GM19467 (cell line): ENCODE measurements around the gene CENPN.

Experiments
- ATAC-seq: cut with Tn5 transposase; IDR thresholded peaks from one replicate; pipeline ENCODE4 v1.9.1; 2021; ENCODE audit warnings: mild to moderate bottlenecking, moderate library complexity; ENCODE audit not compliant: unreplicated experiment

CENPN gene

DNA sequence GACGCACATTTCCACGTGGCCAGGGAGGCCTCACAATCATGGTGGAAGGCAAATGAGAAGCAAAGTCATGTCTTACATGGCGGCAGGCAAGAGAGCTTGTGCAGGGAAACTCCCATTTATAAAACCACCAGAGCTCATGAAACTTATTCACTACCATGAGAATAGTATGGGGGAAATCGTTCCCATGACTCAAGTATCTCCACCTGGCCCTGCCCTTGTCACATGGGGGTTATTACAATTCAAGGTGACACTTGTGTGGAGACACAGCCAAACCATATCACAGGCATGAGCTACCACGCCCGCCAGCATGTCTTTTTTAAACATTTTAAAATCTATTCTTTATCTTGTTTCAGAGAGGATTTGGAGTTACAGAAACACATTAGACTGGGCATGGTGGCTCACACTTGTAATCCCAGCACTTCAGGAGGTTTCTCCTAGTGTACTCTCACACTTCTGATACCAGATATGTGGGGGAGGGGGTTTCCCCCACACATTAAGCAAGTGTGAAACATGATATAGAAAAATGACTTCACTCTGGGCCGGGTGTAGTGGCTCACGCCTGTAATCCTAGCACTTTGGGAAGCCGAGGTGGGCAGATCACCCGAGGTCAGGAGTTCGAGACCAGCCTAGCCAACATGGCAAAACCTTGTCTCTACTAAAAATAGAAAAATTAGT lies 23.1 kb downstream of the CENPN start:
- no peak for ATAC-seq

DNA sequence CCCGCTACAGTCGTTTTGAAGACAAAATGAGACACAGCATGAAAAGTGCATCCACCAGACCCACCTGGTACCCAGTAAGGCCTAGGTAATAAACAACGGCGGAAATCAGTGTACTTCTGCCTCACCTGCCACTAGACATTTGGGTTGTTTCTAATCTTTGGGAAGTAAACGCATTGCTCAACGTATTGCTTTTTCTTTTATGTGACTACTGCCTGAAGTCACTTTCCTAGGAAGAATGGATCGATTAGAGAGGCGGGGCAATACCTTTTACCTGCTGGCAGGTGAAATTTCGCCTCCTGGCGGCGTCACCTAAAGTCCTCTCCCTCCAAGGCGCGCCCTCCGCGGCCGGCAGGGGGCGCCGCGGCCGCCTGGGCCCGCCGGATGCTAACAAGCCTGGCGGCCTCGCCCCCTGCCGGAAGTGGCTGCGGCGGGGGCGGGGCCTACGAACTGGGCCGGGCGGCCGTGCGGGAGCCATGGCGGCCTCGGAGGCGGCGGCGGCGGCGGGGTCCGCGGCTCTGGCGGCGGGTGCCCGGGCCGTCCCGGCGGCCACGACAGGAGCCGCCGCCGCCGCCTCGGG lies 28.5 kb downstream of the CENPN start, which contains the start of gene ATMIN:
TSS of gene ATMIN (plus strand) at position 445 of the 577 bp plus-strand sequence. CDS start at position 474, 29 bp downstream.
- ATAC-seq = peak; percentile 90

DNA sequence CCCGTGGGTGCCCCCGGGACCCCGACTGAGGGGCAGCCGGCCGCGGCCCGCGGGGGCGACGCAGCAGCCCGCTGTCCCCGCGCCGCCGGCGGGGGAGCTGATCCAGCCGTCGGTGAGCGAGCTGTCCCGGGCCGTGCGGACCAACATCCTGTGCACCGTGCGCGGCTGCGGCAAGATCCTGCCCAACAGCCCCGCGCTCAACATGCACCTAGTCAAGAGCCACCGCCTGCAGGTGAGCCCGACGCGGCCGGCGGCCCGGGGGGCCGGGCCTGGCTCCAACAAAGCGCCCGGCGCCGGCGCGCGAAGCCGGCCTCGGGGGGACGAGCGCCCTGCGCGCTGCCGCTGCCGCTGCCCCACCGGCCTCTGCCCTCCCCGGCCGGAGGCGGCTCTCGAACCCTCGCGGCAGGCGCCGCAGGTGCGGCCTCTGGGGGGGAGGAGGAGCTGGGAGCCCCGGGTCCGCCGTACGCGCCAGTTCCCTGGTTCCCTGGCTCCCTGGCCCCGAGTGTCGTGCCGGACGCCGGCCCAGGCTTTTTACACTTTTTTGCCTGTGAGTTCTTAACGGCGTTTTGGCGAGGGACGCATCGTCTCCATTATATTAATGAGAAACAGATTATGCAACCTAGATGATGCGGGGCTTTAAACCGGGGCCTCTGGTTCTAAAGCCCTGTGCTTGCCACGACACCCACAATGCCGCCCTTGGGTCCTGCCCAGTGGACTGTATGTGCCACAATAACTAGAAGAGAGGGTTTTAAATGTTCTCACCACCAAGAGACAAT lies 29.1 kb downstream of the CENPN start:
- peak; percentile 48 for ATAC-seq

DNA sequence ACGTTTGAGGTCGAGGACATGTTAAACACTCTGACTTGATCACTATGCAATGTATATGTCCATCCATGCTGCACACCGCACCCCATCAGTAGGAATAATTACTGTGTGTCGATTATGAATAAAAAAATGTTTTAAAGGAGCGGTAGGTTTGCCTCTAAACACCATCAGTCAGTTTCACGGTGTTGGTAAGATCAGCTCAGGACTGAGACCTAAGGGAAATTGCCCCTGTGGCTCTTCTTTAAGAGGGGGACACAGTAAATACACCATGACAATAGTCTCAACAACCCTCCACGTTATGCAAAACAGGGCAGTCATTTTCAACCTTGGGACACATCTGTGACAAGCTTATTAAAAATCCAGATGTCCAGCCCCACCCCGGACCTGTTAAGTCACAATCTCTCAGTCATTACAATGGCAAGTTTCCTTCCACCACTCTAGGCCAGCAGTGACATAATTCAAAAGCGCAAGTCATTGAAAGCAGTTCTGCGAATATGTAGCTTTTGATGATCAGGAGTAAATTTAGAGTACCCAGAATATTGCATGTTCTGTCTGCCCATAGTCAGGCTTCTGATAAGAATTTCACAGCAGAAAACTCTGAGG lies 29.8 kb downstream of the CENPN start:
- ATAC-seq = no peak

DNA sequence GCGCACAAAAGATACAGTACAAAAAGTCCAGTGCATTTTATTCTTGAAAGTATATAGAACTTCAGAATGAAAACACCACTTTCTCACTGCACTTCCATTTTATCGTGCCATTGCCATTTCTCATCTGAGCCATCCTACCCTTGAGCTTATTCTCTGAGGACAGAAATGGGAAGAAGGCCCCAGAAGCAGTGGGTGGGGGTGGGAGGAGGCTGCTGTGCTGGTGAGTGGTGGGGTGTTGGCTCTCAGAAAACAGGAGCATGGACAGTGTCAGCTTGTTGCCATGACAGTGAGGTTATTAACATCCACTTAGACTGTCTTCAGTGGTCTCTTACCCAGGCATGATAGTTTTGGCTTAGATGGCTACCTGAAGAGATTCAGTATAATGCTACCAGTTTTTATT lies 33.1 kb downstream of the CENPN start:
- no peak for ATAC-seq

DNA sequence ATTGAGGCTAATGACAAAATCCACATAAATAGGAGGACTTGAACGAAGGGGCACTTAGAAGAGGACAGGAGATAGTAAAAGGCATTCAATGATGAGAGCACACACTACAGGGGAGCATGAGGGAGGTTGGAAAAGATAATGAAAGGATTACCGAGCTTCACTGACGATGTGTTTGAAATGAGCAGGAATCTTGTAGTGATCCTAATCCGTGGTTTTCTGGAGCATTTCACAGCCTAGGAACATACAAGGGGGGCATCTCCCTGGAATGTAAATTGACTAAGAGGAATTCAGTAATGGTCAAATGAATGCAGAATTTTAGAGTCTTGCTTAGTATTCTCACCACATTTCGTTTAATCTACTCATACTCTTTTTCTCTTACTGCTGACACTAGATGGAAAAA lies 33.8 kb downstream of the CENPN start:
- ATAC-seq = no peak

DNA sequence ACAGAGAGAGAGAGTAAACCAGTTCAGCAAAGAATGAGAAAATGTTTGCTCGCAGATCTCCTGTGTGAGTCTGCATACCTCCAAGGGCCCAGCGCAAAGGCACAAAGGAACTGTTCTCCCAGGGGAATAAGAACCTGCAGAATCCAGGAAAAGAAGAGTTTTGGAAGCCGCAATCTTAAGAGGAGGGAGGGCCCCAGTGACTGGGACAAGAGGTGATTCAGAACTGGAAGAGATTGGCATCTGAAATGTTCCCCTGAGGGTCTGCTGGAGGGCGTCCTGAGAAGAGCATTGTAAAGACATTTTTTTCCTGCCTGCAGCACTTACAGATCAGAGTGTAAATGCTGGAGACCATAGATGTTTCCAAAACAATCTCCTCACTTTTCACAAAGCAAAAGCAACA lies 34.7 kb downstream of the CENPN start:
- no peak for ATAC-seq

DNA sequence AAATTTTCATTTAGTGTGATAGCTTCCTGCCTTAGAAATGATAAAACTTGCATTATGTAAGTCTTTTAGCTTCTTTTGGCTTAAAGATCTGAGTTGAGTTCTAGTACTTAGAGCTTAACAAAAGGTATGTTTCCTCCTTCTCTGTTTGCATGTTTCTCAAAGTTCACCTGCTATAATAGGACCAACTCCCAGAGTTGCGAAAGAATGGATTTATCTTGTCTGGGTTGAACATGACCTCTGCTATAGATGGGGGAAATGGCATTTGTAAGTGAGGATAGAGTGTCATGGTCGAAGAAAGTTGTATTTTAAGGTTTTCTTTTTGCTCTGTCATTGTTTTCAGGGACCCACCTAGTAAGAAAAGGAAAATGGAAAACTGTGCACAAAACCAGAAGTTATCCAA lies 35.8 kb downstream of the CENPN start:
- ATAC-seq = no peak

DNA sequence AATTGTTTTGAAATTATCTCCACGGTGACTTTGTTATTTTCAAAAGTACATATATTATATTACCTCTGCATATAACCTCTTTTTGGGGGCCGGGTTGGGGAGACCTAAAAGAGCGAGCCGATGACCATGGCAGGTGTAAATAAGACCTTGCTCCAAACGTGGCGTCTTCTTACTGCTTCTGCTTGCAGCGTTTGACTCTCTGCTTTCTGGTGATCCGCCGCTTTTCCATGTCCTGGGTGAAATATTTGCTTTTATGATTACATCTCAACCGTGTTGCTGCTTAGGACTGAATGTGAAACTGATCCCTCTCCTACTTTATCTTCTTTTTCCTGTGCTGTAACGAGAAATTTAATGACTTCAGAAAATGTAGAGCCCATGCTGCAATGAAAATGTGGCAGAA lies 46.7 kb downstream of the CENPN start:
- ATAC-seq = no peak

DNA sequence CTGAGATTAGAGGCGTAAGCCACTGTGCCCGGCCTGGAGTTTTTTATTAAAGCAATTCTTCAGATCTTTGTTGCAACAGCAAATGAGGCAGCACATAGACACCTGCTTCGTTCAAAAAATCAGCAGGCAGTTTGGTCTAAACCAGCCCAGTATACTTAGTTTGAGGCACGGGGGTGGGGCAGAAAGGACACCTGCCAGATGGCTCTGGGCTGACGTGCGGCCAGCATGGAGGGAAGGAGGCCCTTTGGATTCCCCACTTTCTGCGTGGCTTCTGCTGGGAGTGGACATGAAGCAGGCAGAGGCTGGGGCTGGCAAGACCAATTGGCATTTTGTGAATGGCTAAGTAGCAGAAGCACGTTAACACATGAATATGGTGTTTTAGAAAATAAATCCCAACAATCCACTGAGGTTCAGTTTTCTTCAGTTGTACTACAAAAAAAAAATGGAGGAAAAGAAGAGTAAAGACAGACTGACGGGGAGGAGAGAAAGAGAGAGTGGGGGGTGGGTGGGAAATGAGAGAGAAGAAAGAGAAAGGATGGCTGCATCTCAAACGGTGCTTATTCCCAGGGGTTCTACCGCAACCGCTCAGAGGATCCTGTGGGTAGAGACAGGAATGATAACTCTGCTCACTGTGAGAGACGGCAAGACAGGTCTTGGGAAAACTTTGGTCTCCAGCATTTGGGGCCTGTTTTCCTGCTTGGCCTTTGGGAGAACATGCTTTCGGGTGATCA lies 53.7 kb downstream of the CENPN start:
- no peak for ATAC-seq

DNA sequence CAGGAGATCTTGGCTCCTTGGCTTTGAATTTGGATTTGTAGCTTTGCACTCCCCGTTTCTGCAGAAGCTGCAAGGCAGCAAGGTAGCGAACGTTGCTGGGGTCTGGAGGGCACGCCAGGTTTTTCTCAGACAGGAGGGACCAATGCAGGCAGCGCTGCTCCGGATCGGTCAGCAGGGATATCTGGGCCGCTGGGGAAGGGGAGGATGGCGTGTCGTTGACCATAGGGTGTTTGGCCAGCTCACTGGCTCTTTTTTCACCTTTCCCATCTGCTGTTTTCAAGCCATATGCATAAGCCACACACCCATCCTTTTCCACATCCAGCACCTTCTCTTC lies 54.3 kb downstream of the CENPN start:
- ATAC-seq = no peak

DNA sequence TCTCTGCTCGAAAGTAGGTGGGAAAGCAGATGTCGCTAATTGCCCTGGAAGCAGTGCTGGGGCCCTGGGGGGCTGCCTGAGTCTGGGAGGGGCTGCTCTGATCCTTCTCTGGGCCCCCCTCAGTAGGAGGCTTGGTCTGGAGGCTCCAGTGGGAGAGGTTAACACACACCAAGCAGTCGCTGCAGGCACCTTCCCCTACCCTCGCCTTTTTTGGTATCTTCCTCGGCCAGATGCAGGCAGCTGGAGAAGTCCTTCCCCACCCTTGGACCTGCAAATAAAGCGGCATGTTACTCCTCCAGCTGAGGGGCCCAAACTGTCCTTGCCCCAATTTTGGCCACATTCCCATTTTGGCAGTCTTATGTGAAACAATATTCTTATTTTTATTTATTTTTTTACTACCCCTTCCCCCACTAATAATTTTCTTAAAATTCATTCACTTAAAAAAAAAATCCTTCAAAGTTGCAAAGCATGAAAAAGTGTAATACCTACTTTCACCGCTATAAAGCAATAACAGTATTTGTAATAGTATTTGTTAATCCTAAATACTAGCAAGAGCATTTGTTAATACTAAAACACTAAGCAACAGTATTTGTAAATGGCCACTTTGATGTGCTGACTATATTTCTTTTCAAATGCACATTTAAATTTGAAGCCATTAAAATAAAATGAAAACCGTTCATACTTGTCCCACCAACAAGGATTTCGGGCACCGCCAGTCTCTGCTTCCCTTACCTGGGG lies 55.0 kb downstream of the CENPN start:
- no peak for ATAC-seq

DNA sequence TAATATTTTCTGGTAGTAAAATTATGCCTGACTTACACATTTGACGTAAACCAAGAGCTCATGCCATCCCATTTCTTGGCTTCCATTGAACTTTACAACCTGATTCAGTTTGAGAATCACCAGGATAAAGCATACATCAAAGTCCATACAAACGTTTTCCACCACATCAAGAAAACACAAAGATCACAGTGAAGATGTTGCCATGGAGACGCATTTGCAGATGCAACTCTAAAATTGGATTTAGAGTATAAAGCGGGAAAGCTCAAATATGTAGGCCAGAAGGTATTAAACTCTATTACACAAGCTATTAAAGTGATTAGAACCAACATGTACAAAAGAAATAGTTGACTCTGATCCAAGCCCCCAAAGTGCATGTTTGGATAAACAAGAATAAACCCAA lies 59.7 kb downstream of the CENPN start:
- no peak for ATAC-seq

DNA sequence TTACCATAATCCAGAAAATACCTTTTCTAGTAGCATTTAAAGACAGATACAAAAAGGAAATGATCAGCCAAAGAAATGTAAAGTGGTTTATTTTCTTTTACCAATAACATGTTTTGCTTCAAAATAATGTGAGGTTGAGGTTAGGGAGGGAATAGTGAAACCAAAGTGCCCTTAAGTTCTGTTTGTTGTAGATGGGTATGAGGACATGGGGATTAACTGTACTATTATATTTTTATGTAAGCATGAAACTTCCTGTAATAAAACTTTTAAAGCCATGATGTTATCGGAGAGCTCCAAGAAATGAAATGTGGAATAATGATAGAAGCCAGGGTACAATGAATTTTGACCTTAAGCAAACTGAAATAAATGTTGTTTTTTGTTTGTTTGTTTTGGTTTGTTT lies 60.2 kb downstream of the CENPN start:
- no peak for ATAC-seq

DNA sequence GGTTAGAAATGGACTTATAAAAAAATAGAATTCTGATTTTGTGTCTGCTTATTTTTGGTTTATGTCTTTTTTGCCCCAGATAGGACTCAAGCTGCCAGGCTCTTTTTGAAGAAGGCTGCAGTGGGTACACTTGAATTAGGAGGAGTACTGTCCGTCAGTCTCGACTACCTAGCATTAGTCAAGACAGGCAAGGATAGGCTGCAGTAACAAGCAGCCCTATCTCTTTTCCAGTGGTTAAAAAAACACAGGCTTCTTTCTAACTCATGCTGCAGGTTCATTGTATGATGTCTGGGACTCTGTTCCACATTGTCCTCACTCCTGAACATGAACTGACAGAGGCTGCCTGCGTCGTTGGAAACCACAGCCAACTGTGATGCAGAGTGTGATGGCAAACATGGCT lies 62.0 kb downstream of the CENPN start:
- no peak for ATAC-seq

DNA sequence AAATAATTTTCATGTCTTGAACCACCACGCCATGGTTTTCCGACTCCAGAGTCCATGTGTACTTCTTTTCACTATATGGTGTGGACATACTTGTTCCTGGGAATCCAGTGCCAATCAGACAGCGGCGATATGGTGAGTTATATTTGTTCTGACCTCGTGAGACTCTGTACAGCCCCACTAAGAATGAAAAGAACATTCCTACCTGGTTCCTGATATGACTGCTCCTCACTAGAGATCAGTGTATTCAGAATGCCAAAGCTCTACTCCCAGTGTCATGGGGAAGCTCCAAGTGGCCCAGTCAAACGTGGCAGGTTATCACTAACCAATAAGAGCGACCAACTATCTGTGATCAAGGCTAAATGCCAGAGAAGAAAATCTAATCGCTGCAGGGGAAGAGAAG lies 64.0 kb downstream of the CENPN start:
- ATAC-seq = no peak

DNA sequence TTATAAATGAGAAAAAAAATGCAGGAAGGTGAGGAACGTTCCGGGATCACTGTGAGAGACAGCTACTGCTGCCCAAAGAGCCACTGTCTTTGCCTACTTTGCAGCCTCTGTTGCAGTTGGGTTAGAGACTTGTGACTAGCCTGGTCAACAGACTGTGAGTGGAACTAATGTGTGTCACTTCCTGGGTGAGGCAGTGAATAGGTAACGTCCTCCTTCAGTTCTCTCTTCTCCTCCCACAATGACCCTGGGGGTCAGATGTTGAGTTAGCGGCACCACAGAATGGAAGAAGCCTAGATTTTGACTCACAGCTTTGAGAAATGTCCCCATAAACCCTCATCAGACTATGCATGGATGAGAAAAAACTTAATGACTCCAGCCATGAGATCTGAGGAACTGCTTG lies 64.8 kb downstream of the CENPN start:
- no peak for ATAC-seq

DNA sequence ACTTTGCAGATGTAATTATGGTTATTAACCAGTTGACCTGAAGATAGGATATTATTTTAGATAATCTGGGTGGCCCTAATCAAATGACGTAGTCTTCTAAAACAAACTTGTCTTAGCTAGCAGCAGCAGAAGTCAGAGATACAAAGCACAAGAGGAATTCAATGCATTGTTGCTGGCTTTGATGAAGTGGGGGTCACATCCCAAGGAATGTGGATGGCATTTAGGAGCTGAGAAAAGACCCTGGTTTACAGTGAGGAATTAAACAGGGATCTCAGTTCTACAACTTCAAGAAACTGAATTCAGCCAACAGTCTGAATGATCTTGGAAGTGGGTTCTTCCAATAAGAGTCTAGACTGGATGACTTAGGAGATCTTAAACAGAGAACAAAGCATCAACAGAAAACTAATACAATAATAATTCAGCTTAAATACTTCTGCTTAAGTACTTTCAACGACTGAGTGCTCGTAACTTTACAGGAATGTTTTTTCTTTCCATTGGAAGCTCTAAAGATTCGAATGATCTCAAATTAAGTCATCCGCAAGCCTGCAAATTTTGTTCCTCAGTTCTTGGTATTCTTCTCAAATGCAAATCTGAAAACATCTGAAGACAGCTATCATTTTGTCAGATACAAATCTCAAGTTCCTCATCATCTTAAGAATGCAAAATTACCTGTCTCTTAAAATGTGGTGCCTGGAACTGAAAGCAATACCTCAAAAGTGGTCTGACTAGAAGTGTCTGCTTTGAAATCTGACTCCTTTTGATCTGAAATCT lies 66.7 kb downstream of the CENPN start:
- no peak for ATAC-seq

DNA sequence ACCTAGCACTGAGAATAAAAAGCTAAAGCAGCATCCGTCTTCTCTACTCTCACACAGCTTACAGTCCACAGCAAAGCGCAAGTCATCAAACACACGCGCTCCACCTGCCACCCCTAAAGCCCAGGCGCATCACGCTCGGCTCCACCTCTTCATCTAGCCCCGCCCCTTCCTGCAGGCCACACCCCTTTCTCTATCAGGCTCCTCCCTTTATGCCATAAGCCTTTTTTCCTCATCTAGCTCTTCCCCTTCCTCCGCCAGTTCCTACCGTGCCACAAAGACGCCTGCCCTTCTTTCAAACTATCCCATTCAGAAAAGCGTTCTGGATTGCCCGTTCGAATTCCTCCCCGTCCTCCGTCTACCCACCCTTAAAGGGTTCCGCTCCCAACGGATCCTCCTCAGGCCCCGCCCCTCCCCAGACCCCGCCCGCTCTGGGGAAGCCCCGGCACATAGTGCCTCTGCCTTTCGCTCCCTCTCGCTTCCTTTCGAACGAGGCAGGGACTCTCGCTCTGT lies 69.6 kb downstream of the CENPN start:
- peak; percentile 79 for ATAC-seq
